Cortex of kidney (tissue), 1 donor: Measurements from ENCODE around the gene ADGRL1.
"Not testable (repeated sequence)": the region's sequence is repeated elsewhere in the genome, so short reads cannot be mapped to it uniquely, and the experiment has no call there.

ENCODE experiments used
- DNase-seq: peaks from one replicate; lab custom pipeline; 2025; lab: John Stamatoyannopoulos, UW

The ADGRL1 gene

GRCh38 chr19:14161305-14161704 is 44.7 kb downstream of the ADGRL1 start:
- DNase-seq = no peak

- no peak for DNase-seq
Measured at GRCh38 chr19:14160017-14160703, 45.8 kb downstream of the ADGRL1 start.

DNA sequence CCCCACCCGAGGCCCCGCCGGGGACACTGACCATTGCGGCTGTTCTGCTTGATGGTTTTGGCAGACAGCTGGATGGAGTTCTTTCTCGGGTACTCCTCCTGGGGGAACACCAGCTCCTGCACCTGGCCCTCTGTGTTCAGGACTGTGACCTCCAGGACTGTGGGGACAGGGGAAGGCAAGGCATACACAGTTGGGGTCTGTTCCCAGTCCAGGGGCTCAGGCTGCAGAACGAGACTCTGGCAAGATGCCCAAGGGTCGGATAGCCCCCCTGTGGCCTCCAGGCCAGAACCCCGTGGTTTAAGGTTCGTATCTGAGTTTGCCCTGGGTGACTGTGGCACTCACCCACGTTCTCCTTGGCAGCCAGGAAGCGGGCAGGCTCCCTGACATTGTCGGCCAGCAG is 46.9 kb downstream of the ADGRL1 start:
- no peak for DNase-seq

DNA sequence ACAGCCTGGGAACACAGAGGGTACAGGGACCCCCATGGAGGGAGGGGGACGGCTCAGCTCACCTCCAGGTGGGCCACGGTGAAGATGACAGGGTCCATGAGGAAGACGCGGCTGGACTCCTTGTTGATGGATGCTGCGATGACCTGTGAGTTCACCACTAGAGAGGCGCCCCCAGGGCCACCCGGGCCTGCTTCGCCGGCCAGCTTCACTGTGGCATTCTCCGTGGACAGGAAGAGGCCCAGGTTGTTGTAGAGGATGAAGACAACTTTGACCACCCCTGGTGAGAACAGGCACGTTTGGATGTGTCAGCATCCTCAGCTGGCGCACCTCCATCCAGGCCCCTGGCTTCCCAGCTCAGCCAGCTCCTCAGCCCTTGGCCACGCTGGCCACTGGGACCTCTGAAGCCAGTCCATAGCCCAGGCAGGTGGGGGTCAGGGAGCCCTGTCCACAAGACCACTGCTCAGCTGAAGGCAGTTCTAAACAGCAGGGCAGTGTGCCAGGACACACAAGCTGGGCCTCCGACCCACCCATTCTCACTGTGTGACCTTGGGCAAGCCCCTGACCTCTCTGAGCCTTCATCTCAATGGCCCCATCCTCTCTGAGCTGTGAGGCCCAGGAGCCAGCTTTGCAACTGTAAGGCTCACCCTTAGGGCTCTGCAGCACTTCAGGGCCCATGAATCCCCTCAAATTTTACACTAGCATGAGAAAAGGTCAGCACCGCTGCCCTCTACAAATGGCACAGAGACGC is 47.5 kb downstream of the ADGRL1 start:
- DNase-seq = no peak

GRCh38 chr19:14156971-14157717 is 48.8 kb downstream of the ADGRL1 start:
- no peak for DNase-seq

GRCh38 chr19:14156122-14156521 is 49.8 kb downstream of the ADGRL1 start:
- no peak for DNase-seq

DNA sequence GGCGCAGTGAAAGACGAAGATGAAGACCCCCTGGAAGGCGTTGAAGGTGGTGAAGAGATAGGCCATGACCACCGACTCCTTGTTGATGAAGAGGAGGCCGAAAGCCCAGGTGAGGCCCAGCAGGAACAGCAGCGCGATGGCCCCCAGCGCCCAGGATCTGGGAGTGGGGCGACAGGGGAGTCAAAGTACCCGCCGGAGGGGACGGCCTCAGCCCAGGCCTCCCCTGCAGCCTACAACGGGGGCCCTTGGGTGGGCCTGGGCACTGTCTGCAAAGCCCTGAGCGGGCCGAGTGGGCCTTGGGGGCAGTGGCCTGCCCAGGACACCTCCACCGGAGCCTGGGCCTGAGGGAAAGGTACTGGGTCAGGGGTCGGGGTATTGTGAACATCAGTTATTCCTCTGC is 50.6 kb downstream of the ADGRL1 start:
- no peak for DNase-seq

- no peak for DNase-seq
Measured at GRCh38 chr19:14152713-14153112, 53.3 kb downstream of the ADGRL1 start.

DNA sequence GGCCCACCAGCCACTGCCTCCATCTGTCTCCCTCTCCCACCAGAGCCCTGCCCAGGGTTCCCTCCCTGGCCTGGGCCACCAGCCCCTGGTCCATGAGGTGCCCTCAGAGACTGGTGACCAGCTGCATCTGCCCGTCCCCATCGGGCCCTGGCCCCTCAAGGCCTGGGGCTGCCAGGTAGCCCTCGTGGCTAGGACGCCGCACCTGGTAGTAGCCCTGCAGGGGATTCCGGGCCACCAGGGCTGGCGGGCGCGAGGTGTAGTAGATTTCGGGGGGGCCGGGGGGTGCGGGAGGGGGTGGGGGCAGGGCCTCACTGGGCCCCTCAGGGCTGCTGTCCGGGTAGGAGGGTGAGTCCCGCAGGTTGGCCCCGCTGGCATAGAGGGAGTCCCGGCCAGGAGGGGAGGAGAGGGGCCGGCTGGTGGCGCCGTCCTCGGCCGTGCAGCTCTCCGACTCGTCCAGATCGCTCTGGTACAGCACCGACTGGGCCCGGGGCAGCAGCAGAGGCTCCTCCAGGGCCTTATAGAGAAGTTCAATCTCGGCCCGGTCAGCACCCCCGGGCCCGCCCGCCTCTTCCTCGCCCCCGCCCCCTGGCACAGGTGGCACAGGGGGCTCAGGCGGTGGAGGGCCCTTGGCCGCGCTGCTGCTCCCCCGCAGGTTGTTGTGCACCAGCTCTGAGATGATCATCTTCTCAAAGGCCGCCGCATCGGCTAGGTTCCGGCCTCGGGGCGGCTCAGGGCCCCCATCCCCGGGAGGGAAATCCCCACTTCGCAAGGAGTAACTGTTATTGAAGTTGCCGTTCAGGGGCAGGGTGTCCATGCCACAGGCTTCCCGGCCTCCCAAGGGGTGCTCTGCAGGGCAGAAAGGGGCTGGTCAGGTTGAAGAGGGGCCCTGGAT is 55.0 kb downstream of the ADGRL1 start:
- DNase-seq = no peak

DNA sequence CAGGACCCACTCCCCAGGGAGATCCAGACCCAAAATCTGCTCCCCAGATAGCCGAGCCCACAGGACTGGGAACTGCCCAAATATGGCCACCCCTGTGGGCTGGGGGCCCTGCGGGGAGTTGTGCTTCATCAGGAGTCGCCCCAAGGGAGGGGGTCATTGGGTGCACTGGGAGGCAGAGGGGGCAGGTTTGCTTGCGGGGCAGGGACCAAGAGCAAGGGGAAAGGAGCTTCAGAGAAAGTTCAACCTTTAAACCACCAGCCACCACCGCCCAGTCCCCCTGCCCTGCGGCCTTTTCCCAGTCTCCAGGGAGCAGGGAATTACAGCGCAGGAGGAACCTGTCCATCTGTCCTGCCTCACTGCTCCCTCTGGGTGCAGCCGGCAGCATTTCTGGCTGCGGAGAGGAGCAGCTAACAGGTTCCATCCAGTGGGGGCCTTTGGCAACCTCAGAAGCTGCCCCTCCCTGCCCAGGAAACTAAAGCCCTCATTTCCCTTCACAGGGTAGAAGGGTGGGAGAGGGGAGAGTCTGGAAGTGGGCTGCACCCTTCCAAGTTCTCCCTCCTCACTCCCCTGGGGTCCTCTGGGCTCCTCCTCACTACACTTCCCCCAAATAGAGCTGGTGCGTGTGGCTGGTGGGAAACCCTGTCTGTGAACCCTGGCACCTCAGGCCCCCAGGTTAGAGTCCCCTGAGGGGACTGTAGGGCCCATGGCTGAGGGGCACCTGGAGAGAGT is 55.8 kb downstream of the ADGRL1 start:
- DNase-seq = no peak

GRCh38 chr19:14149509-14149994 is 56.4 kb downstream of the ADGRL1 start:
- no peak for DNase-seq

DNA sequence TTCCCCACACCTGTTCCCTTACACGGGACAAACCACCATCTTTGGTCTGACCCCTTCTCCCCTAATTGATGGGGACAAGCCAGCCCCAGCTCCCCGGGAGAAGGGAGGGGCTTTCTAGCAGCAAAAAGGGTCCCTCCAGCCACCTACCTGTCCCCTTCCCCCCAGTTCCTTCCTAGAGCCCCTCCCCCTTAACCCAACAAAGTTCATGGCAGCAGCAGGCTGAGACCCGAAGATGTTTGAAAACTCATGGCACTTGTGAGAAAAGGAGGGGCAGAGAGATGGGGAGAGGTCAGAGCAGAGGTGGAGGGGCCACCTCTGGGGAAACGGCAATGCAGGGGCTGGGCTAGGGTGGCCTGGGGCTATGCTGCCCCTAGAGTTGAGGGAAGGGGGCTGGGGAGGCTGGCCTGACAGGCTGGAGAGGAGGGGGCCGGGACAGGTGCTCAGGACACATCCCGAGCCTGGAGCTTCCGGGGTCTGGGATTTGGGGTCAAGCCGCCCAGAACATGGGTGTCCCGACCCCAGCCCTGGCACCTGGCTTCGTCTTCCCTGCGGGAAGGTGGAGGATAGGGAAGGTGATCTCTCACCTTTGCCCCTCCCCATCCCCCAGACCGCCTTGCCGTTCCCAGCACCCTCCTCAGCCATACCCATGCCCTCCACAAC is 57.1 kb downstream of the ADGRL1 start:
- no peak for DNase-seq

DNA sequence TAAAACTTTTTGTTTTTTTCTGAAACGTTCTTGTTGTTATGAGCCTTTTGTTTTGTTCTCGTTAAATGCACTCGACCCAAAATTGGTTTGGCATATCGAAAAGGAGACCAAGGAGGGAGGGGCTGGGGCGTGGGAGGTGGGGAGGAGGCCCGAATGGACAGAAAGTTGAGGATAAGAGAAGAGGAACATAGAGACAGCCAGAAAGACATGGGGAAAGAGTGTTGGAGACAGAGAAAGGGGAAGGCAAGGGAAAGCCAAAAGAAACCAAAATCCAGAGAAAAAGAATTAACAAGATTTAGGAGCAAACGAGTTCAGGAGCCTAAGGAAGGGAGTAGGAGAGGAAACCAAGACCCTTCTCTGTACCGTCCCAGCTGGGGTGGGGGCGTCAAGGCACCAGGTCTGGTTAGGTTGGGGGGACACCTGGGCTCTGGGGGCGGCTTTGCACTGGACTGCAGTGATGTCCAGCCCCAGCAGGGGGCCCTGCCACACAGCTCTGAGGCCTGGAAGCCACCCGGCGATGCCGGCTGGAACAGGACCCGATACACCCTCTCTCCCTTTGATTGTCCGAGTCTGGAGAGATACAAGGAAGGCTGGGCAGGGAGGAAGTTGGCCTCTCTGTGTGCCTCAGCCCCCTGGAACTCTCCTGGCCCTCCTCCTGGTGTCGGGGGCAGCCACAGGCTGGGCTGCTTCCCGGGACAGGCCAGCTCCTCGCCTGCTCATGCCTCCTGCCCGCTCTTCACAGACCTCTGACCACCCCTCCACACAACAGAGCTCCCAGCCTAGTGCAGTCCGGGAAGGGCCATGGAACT is 58.0 kb downstream of the ADGRL1 start:
- DNase-seq = no peak

DNA sequence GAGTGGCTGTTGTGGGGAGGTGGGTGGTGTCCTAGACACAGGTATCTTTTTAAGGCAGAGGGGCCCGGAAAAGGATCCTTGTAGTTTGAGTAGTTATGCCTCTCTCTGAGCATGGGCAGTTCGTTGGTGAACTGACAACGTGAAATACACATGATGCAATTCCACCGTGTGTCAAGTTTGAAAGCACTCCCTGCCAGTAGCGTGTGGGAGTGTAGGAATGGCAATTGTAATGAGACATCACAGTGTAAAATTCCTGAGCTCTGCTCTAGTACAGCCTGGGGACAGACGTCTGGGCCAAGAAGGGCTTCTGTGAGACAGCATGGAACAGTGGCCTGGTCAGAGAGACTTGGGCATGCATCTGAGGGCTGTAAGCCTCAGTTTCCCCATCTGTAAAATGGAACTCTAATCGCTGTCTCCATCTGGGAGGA is 59.2 kb downstream of the ADGRL1 start:
- no peak for DNase-seq

GRCh38 chr19:14146169-14146568 is 59.8 kb downstream of the ADGRL1 start:
- DNase-seq = not testable (repeated sequence)

DNA sequence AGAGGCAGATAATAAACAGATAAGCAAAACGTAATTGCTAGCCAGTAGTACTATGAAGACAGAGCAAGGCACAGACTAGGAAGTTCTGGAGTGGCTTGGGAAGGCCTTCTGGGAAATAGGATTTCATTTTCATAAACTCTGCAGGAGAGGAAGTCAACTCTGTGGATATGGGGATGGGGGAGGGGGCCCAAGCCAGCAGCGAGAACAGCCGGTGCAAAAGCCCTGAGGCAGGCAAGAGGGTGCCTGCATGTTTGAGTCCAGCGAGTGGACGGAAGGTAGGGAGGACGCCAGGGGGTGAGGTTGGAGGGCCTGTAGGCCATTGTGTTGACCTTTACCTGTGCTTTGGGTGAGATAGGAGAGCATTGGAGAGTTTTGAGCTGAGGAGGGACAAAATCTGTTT is 60.6 kb downstream of the ADGRL1 start:
- no peak for DNase-seq

DNA sequence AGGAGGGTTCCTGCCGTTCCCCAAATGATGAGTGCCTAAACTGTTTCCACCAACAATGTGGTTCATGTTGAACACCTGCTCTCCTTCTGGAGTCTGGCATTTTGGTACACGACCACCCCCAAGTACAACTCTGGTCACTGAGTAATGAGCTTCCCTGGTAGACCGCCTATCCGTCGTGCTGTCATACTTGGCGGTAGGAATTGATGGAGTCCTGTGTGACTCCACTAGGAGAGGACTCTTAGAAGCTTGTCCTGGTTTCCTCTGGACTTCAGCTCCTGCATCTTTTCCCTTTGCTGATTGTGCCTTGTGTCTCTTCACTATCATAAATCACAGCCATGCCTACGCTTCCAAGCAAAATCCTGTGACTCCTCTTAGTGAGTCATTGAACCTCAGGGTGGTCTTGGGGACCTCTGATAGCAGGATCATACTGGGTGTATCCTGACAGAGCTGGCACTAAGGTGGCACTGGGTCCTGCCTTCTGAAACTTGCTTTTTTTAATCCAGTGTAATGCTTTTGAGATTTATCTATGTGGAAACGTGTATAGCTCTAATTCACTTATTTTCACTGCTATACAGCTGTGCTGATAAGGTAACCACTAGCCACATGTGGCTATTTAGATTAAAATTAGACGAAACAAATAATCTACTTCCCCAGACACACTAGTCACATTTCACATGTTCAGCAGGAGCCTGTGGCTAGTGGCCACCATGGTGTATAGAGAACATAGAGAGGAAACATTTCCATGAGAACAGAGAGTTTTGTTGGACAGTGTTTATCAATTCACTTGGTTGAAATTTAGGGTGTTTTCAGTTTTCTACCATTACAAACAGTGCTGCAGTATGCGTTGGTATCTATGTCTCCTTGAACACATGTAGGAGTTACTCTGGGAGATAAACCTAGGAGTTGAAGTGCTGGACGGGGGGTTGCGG is 63.4 kb downstream of the ADGRL1 start:
- DNase-seq = no peak

DNA sequence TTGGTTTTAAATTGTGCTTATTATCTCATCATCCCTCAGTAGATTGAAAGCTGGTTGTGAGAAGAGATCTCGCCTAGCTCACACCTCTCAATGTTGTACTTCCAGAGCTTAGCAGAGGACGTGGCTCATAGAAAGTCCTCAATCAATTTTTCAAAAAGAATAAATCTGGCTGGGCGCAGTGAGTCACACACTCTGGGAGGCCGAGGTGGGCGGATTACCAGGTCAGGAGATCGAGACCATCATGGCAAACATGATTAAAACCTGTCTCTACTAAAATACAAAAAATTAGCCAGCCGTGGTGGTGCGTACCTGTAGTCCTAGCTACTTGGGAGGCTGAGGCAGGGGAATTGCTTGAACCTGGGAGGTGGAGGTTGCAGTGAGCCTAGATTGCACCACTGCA is 64.9 kb downstream of the ADGRL1 start:
- no peak for DNase-seq

- DNase-seq = no peak
Measured at GRCh38 chr19:14139944-14140343, 66.0 kb downstream of the ADGRL1 start.
